CD4-positive, alpha-beta T cell (primary cell): ENCODE results near the gene ATP6V0E2. TPM values are rescaled to one million over a fixed set of nuclear protein-coding genes. Genes with fewer than 3 reads are reported as not detected.

Experiments used
- ATAC-seq: fragments of 200-7000 bp; cut with Tn5 transposase; one replicate; pipeline ENCODE4 v1.10.0; 2022; ENCODE audit warnings: mild to moderate bottlenecking; ENCODE audit not compliant: poor library complexity
- CTCF ChIA-PET: fragments of 350-600 bp; sonication (Branson Sonifier 250); formaldehyde crosslinking; loops from one replicate; lab custom pipeline; 2021; ENCODE audit warnings: antibody characterized with exemption, inconsistent platforms; lab: Charles Lee
- POLR2A ChIA-PET: fragments of 350-600 bp; sonication (Branson Sonifier 250); formaldehyde crosslinking; loops from one replicate; lab custom pipeline; 2021; ENCODE audit warnings: antibody characterized with exemption, inconsistent platforms; lab: Charles Lee
- DNase-seq, 14 experiments: peaks; one replicate each; pipeline ENCODE4 v3.0.0-alpha.2; 2013 to 2020; ENCODE audit warnings: mixed read lengths in 2 of 14
- H3K27ac ChIP-seq, 2 donors: one replicate each; pipeline versions ENCODE4 v1.5.1 to v1.7.0; 2013; ENCODE audit warnings: low read length in 2 of 2, low read depth in 1 of 2, mild to moderate bottlenecking in 1 of 2
- H3K27me3 ChIP-seq, 2 experiments: 1 replicate in 1 of 2; 2 replicates in 1 of 2; pipeline versions ENCODE4 v1.6.1 to v1.7.0; 2013; ENCODE audit warnings: low read length in 2 of 2, control low read depth in 1 of 2, mild to moderate bottlenecking in 1 of 2, moderate library complexity in 1 of 2; ENCODE audit not compliant: insufficient read depth in 2 of 2, control insufficient read depth in 1 of 2
- H3K36me3 ChIP-seq: one replicate; pipeline ENCODE4 v1.6.1; 2013; ENCODE audit warnings: low read length, control low read depth; ENCODE audit not compliant: insufficient read depth
- H3K4me1 ChIP-seq: one replicate; pipeline ENCODE4 v1.6.1; 2013; ENCODE audit warnings: low read length, control low read depth; ENCODE audit not compliant: insufficient read depth
- H3K4me3 ChIP-seq: one replicate; pipeline ENCODE4 v1.5.1; 2013; ENCODE audit warnings: mild to moderate bottlenecking, low read length, moderate library complexity
- H3K9me3 ChIP-seq, 2 experiments: 1 replicate in 1 of 2; 2 replicates in 1 of 2; pipeline versions ENCODE4 v1.6.1 to v1.7.0; 2013; ENCODE audit warnings: low read length in 2 of 2, mild to moderate bottlenecking in 2 of 2, control low read depth in 1 of 2, moderate library complexity in 1 of 2; ENCODE audit not compliant: control insufficient read depth in 1 of 2, insufficient read depth in 1 of 2
- H3K27ac Mint-ChIP-seq: one replicate; pipeline ENCODE4 v1.8.0; 2020; ENCODE audit warnings: mixed read lengths
- H3K27me3 Mint-ChIP-seq: one replicate; pipeline ENCODE4 v1.8.0; 2021; ENCODE audit warnings: mixed read lengths
- H3K36me3 Mint-ChIP-seq: one replicate; pipeline ENCODE4 v1.8.0; 2021; ENCODE audit warnings: low read depth, mixed read lengths
- H3K4me1 Mint-ChIP-seq: one replicate; pipeline ENCODE4 v1.8.0; 2021; ENCODE audit warnings: low read depth, mixed read lengths
- H3K4me3 Mint-ChIP-seq: one replicate; pipeline ENCODE4 v1.8.0; 2020; ENCODE audit warnings: mild to moderate bottlenecking, mixed read lengths
- H3K9me3 Mint-ChIP-seq: one replicate; pipeline ENCODE4 v1.8.0; 2020; ENCODE audit warnings: mixed read lengths
- CTCF ChIP-seq: fragments of 200-600 bp; IDR thresholded peaks from one replicate; pipeline ENCODE4 v1.8.0; 2022; ENCODE audit warnings: antibody characterized with exemption, mild to moderate bottlenecking
- intact Hi-C, 2 experiments: fragments of 100-400 bp; cut with DNase I in 1 of 2; cut with micrococcal nuclease in 1 of 2; formaldehyde crosslinking; loops; one replicate each; pipeline versions ENCODE4 v1.15.1 to v1.9.0; 2023 to 2025; cut with DNase I, micrococcal nuclease
- polyA plus RNA-seq, 2 donors: library from polyadenylated mRNA; unstranded; fragments of 120-200 nt; gene quantifications; one replicate each; pipeline ENCODE4 v1.2.1, GENCODE V29; 2013
- total RNA-seq, 174 experiments: library from RNA in 2 of 174; stranded (reverse) in 2 of 174; gene quantifications; one replicate each; pipeline ENCODE4 v1.2.3 and lab custom pipeline; 2021 to 2026

Gene ATP6V0E2
- total RNA-seq = 10 to 100 TPM; 23.2 to 24.9 TPM
- 66.3 TPM for polyA plus RNA-seq (2013, experiment 1 of 2)
- 64.1 TPM for polyA plus RNA-seq (2013, experiment 2 of 2)
- total RNA-seq (lab: John Stamatoyannopoulos, UW) = 2.2 to 97.6 (median 43.5) reads per million in 172 experiments

GRCh38 chr7:149873074-149873969 is at the start of gene ATP6V0E2:
Gene ATP6V0E2, plus strand, starts transcription at chr7:149873969. Its CDS starts 97 bp downstream, at chr7:149874066.
- Histone ChIP-seq H3K9me3 (no peaks in the 10 kb centered on the region), H3K27me3 (no peaks in the 10 kb centered on the region), H3K27ac (peak within 1 kb of the TSS; percentile 37 to 77), H3K4me3 (peak within 1 kb of the TSS; percentile 75), H3K4me1 (peaks cover 78% of the 10 kb centered on the region), H3K36me3 (peaks cover 23% of the 10 kb centered on the region)
- intact Hi-C loops = loop anchor here (1.0 to 5.0 kb wide), 4 partner anchors 8 to 156 kb away; partner anchors contain the start of genes ZNF467 (in 1 of the 2) and ZNF862 (in 1 of the 2)
- H3K27me3 Mint-ChIP-seq = no peaks in the 10 kb centered on the region
- H3K4me3 Mint-ChIP-seq = peak within 1 kb of the TSS; percentile 95
- H3K9me3 Mint-ChIP-seq = no peaks in the 10 kb centered on the region
- CTCF ChIA-PET = no interaction called here
- H3K27ac Mint-ChIP-seq = peak within 1 kb of the TSS; percentile 92
- POLR2A ChIA-PET = interaction anchor here (7.2 kb wide), 1 partner anchor 34 kb away, joined by 83 read pairs; the partner anchor contains the start of gene ZNF862
- H3K4me1 Mint-ChIP-seq = peaks cover 80% of the 10 kb centered on the region
- no peak for TF ChIP-seq CTCF
- DNase-seq (peak; percentile 82 to 96 (median 90)), ATAC-seq (peak; percentile 66)
- peaks cover 18% of the 10 kb centered on the region for H3K36me3 Mint-ChIP-seq

- intact Hi-C loops = no loop called here
- Histone ChIP-seq H3K9me3 (no peaks in the 10 kb centered on the region), H3K27me3 (no peaks in the 10 kb centered on the region), H3K27ac (no peak overlapping the region), H3K36me3 (no peaks in the 10 kb centered on the region), H3K4me1 (no peaks in the 10 kb centered on the region), H3K4me3 (no peak overlapping the region)
- POLR2A ChIA-PET = no interaction called here
- DNase-seq = no peak
- CTCF ChIA-PET = no interaction called here
- TF ChIP-seq CTCF = no peak
- no peak for ATAC-seq
- H3K27ac Mint-ChIP-seq = no peak overlapping the region
- no peaks in the 10 kb centered on the region for H3K36me3 Mint-ChIP-seq
- no peaks in the 10 kb centered on the region for H3K27me3 Mint-ChIP-seq
- H3K4me3 Mint-ChIP-seq = no peak overlapping the region
- no peaks in the 10 kb centered on the region for H3K4me1 Mint-ChIP-seq
- no peaks in the 10 kb centered on the region for H3K9me3 Mint-ChIP-seq
These were observed 49.4 kb upstream of the ATP6V0E2 start for GRCh38 chr7:149824301-149824741.

- H3K27me3 ChIP-seq = no peaks in the 10 kb centered on the region
- Mint-ChIP-seq H3K4me1 (no peaks in the 10 kb centered on the region), H3K4me3 (no peak overlapping the region), H3K36me3 (no peaks in the 10 kb centered on the region), H3K27me3 (no peaks in the 10 kb centered on the region), H3K27ac (no peak overlapping the region), H3K9me3 (no peaks in the 10 kb centered on the region)
- intact Hi-C loops = no loop called here
- no peak for ATAC-seq
- POLR2A ChIA-PET = no interaction called here
- H3K9me3 ChIP-seq = no peaks in the 10 kb centered on the region
- H3K4me1 ChIP-seq = no peaks in the 10 kb centered on the region
- no peaks in the 10 kb centered on the region for H3K36me3 ChIP-seq
- DNase-seq = no peak
- H3K4me3 ChIP-seq = no peak overlapping the region
- TF ChIP-seq CTCF = no peak
- no peak overlapping the region for H3K27ac ChIP-seq
- CTCF ChIA-PET = no interaction called here
These were observed 48.8 kb upstream of the ATP6V0E2 start for GRCh38 chr7:149824748-149825566.
